Stimulated activated naive B cell treated with anti-CD40 and anti-IgM and Interleukin-4, amounts not matched to agents 10 μg/mL and 1 μg/mL and 100 μg/mL, for 72 hours (primary cell): ENCODE measurements around the gene S100PBP.
"Not testable (repeated sequence)": the region's sequence is repeated elsewhere in the genome, so short reads cannot be mapped to it uniquely, and the experiment has no call there.

Experiments
- ATAC-seq, 2 donors: fragments of 150-1000 bp; cut with Tn5 transposase; replicated peaks; 2 replicates each; pipeline ENCODE4 v1.10.0; 2021; ENCODE audit warnings: moderate library complexity in 1 of 2
- DNase-seq: peaks from one replicate; pipeline ENCODE4 v3.0.0; 2021
- H3K27ac Mint-ChIP-seq: one replicate; pipeline ENCODE4 v1.8.0; 2022; ENCODE audit warnings: mild to moderate bottlenecking, mixed read lengths
- H3K27me3 Mint-ChIP-seq, 2 donors: one replicate each; pipeline ENCODE4 v1.8.0; 2022; ENCODE audit warnings: mixed read lengths in 2 of 2
- H3K36me3 Mint-ChIP-seq, 2 donors: one replicate each; pipeline ENCODE4 v1.8.0; 2022; ENCODE audit warnings: mixed read lengths in 2 of 2, mild to moderate bottlenecking in 1 of 2
- H3K4me1 Mint-ChIP-seq, 2 donors: one replicate each; pipeline ENCODE4 v1.8.0; 2022; ENCODE audit warnings: mixed read lengths in 2 of 2, mild to moderate bottlenecking in 1 of 2
- H3K4me3 Mint-ChIP-seq, 2 donors: one replicate each; pipeline ENCODE4 v1.8.0; 2022; ENCODE audit warnings: mild to moderate bottlenecking in 2 of 2, mixed read lengths in 2 of 2, moderate library complexity in 1 of 2
- H3K9me3 Mint-ChIP-seq, 2 donors: one replicate each; pipeline ENCODE4 v1.8.0; 2022; ENCODE audit warnings: mixed read lengths in 2 of 2, mild to moderate bottlenecking in 1 of 2

The S100PBP gene

DNA sequence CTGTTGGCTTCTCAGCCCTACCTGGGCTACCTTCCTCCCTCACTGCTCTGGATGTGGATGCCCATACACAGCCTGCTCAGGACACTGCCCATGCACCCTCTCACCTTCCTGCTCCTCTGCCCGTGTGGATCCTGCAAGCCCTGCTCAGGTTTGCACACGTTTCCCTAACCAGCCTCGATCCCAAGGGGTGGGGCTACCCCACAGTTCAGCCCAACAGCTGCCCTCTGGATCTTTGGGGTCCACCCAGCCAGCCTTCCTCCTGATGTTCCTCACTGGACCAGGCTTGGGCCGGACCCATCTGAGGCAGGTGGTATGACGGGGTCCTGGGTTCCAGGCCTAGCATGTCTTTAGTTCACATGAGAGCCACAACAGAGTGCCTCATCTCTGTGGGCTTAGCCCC is 79.0 kb downstream of the S100PBP start:
- ATAC-seq = no peak
- no peak for DNase-seq

DNA sequence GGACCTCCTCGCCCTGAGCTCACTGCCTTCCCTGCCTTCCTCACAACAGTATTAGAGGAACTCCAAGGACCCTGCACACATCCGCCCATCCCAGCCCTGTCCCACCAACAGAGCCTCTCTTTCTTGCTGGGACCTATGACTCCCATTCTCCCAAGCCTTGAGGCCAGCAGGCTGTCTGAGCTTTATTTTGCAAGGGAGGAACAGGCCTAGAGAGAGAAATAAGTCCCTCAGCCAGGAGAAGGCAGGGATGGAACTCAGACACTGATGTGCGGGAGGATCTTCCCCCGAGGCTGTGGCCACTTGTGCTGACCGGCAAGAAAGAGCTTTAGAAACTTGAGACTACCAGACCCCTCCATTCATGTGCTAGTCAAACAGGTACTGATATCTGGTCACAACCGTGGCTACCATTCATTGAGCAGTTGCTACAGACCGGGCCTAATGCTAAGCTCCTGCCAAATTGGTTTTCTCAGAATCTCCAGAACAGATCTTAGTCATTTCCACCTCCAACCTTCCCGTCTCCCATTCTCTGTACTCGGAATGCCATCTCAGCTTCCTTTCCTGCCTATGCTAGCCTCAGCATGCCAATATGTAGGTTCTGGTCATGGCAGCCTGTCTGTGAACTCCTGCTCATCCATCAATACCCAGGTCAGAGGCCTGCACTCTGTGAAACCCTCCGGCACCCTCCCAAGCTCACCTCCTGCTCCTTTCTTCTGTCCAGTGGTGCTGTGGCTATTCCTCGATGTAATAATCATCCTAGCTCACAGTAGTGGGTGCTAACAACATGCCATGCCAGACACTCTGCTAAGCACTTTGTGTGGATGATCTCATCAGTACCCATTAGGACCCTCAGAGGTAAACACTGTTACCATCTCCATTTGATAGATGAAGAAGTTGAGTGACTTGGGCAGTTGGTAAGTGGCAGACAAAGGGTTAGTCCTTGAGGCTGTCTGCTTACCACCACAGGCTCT is 79.9 kb downstream of the S100PBP start:
- ATAC-seq = no peak
- no peak for DNase-seq
- Mint-ChIP-seq H3K27ac (no peak overlapping the region), H3K4me3 (no peak overlapping the region), H3K9me3 (peaks cover 0 to 1% of the 10 kb centered on the region in 2 donors), H3K27me3 (peaks cover 48 to 82% of the 10 kb centered on the region in 2 donors), H3K36me3 (peaks cover 1 to 2% of the 10 kb centered on the region in 2 donors), H3K4me1 (peaks cover 16 to 28% of the 10 kb centered on the region in 2 donors)

More for the DNA sequence above, 79.0 kb downstream of the S100PBP start:
- Mint-ChIP-seq H3K27me3 (peaks cover 48 to 82% of the 10 kb centered on the region in 2 donors), H3K36me3 (peaks cover 5 to 6% of the 10 kb centered on the region in 2 donors), H3K4me3 (no peak overlapping the region), H3K27ac (no peak overlapping the region), H3K9me3 (peaks cover 0 to 3% of the 10 kb centered on the region in 2 donors), H3K4me1 (peaks cover 16 to 28% of the 10 kb centered on the region in 2 donors)

DNA sequence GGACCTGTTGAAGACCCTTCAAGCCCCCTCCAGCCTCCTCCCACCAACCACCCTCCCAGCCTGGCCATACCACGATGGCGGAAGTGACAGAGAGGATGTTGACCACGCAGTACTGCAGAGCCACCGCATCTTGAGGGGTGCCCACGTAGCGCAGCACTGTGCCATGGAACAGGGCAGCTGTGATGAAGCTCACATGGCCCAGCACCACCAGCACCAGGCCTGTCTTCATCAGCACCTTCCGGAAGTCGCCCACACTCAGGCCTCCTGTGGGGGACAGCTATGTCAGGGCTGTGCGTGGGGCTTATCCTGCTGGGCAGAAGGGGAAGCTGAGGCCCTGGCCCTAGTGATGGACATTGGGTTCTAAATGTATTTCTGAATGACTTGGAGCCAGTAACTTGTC is 80.6 kb downstream of the S100PBP start:
- Mint-ChIP-seq H3K4me3 (no peak overlapping the region), H3K4me1 (peaks cover 11 to 21% of the 10 kb centered on the region in 2 donors), H3K36me3 (no peaks in the 10 kb centered on the region), H3K9me3 (no peaks in the 10 kb centered on the region), H3K27ac (no peak overlapping the region), H3K27me3 (peaks cover 49 to 82% of the 10 kb centered on the region in 2 donors)
- ATAC-seq (no peak), DNase-seq (no peak)

DNA sequence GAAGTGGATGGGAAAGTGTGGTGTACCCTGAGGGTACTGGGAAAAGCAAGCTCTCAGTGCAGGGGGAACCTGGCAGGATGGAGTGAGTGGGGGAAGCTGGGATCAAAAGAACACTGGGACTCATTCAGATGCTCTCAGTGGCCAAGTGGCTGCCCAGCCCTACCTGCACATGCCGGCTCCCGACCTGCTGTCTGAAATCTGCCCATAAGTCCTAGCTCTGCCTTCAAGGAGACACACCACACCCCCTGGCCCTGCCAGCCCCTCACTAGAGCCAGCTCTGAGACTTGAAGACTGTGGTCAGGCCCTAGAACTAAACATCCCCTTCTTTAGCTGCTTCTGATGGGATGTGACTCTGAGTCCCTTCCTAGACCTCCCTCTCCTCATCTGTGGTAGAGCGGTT is 81.5 kb downstream of the S100PBP start:
- no peak for DNase-seq
- H3K27me3 Mint-ChIP-seq = peaks cover 44 to 80% of the 10 kb centered on the region in 2 donors
- H3K4me1 Mint-ChIP-seq = peaks cover 5 to 12% of the 10 kb centered on the region in 2 donors
- no peak overlapping the region for H3K27ac Mint-ChIP-seq
- ATAC-seq = no peak
- H3K36me3 Mint-ChIP-seq = no peaks in the 10 kb centered on the region
- no peak overlapping the region for H3K4me3 Mint-ChIP-seq
- H3K9me3 Mint-ChIP-seq = no peaks in the 10 kb centered on the region

DNA sequence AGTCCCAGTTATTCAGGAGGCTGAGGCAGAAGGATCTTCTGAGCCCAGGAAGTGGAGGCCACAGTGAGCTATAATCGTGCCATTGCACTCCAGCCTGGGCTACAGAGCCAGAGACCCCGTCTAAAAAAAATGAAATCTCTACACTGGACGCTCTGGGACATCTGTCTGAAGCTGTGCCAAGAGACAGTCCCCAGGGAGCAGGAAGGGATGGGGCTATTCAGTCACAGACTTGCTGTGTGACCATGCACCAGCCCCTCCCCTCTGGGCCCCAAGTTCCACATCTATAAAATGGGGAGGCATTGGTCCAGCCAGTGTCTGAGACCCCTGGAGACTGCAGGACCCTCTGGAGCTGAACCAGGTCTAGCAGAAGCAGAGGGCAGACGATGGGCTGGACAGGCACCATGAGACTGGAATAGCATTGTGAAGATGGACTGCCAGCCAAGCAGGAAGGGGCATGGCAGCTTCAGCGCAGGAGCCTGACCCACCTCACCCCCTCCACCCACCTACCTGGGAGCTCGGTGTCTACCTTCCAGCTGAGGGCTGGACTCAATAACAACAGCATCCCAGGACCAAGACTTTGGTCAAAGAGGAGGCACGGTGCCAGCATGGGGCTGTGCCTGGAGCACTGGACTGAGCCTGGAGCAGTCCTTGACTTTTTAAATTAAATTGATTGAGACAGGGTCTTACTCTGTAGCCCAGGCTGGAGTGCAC is 82.3 kb downstream of the S100PBP start:
- no peak for DNase-seq
- Mint-ChIP-seq H3K36me3 (no peaks in the 10 kb centered on the region), H3K4me1 (peaks cover 5 to 11% of the 10 kb centered on the region in 2 donors), H3K9me3 (no peaks in the 10 kb centered on the region), H3K27ac (no peak overlapping the region), H3K27me3 (peaks cover 41 to 81% of the 10 kb centered on the region in 2 donors), H3K4me3 (no peak overlapping the region)
- no peak for ATAC-seq

DNA sequence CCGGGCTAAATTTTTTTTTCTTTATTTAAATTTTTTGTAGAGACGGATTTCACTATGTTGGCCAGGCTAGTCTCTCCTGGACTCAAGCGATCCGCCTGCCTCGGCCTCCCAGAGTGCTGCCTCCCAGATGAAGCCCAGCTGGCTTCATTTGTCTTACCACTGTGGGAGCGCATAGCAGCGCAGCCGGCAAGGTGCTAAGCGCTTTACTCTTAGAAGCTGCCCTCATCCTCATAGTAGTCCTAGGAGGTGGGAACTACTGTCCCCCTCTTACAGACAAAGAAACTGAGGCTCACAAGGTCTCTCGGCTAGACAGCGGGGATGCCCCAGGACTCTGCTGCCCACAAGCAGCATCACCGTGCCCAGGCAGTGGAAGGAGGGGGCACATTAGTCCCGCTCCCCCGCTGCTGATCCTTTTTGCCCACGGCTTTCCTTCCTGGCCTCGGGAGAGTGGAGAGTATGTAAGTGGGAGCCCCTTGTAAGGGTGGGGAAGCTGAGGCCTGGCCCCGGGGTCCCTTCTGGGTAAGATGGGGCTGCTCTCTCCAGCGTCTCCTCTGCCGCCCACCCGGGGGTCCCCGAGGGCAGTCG is 83.0 kb downstream of the S100PBP start:
- peak overlapping the region; percentile 73 to 81 for H3K4me3 Mint-ChIP-seq
- no peaks in the 10 kb centered on the region for H3K9me3 Mint-ChIP-seq
- no peaks in the 10 kb centered on the region for H3K36me3 Mint-ChIP-seq
- peak overlapping the region; percentile 51 for H3K27ac Mint-ChIP-seq
- ATAC-seq (no peak), DNase-seq (no peak)
- H3K27me3 Mint-ChIP-seq = peaks cover 41 to 76% of the 10 kb centered on the region in 2 donors
- H3K4me1 Mint-ChIP-seq = peaks cover 5 to 11% of the 10 kb centered on the region in 2 donors

GRCh38 chr1:32900956-32901822 is 83.7 kb downstream of the S100PBP start, which contains the start of gene TMEM54:
TMEM54 (minus strand) TSS chr1:32901389; CDS start chr1:32901238, 151 bp downstream.
- Mint-ChIP-seq H3K36me3 (no peaks in the 10 kb centered on the region), H3K9me3 (no peaks in the 10 kb centered on the region), H3K27me3 (peaks cover 45 to 69% of the 10 kb centered on the region in 2 donors), H3K4me1 (peaks cover 5 to 11% of the 10 kb centered on the region in 2 donors), H3K4me3 (peak within 1 kb of the TSS; percentile 81 to 82), H3K27ac (peak within 1 kb of the TSS; percentile 82)
- peak; percentile 69 to 72 for ATAC-seq
- DNase-seq = no peak

DNA sequence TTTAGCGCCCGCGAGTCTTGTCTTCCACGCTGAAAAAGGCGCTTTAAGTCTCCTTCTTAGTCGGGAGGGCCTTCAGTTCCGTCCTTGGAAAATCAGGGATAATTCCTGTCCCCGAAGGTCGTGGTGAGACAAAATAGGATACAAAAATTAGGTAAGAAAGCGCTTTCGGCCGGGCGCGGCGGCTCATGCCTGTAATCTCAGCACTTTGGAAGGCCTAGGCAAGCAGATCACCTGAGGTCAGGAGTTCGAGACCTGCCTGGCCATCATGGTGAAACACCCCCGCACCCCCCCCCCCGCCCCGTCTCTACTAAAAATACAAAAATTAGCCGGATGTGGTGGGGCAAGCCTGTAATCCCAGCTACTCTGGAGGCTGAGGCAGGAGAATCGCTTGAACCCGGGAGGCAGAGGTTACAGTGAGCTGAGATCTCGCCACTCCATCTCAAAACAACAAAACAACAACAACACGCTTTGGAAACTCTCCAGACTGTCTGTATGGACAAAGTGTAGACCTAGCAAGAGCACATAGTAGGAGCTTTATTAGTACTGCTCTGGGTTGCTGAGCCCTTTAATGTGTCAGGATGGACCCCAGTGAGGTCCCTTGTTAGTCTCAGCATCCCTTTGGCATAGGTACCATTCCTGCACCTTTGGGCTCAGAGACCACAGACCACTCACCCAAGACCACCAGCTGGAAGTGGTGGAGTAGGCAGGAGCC is 84.5 kb downstream of the S100PBP start:
- no peak for DNase-seq
- peaks cover 41 to 62% of the 10 kb centered on the region in 2 donors for H3K27me3 Mint-ChIP-seq
- peaks cover 5 to 11% of the 10 kb centered on the region in 2 donors for H3K4me1 Mint-ChIP-seq
- ATAC-seq = no peak
- H3K27ac Mint-ChIP-seq = peak overlapping the region; percentile 82
- H3K36me3 Mint-ChIP-seq = no peaks in the 10 kb centered on the region
- H3K4me3 Mint-ChIP-seq = peak overlapping the region; percentile 81 to 82
- no peaks in the 10 kb centered on the region for H3K9me3 Mint-ChIP-seq

DNA sequence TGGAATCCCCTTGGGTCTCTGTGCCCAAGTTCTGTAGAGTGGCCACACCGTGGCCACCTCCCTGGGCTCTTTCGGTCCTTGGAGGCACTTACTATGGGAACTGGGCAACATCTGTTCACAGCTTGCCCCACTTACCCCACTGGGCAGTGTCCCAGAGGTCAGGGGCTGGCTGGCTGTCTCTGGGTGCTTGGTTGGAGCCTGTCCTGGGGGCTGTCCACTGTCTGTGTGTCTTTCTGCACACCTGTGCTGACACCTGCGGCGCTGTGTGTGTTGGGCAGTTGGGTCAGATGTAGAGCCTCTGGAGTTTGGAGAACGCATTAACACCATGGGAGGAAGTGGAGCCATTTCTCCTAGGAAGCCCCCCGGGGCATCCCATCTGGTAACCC is 85.1 kb downstream of the S100PBP start:
- DNase-seq (no peak), ATAC-seq (no peak)
- Mint-ChIP-seq H3K9me3 (no peaks in the 10 kb centered on the region), H3K27me3 (peaks cover 38 to 56% of the 10 kb centered on the region in 2 donors), H3K27ac (no peak overlapping the region), H3K36me3 (no peaks in the 10 kb centered on the region), H3K4me3 (peak overlapping the region; percentile 56 to 81), H3K4me1 (peaks cover 5 to 11% of the 10 kb centered on the region in 2 donors)

- peak in 1 of 2 donors; percentile 31 for ATAC-seq
- no peak for DNase-seq
- Mint-ChIP-seq H3K27me3 (peaks cover 30 to 44% of the 10 kb centered on the region in 2 donors), H3K4me1 (peaks cover 5 to 11% of the 10 kb centered on the region in 2 donors), H3K27ac (no peak overlapping the region), H3K9me3 (no peaks in the 10 kb centered on the region), H3K36me3 (no peaks in the 10 kb centered on the region), H3K4me3 (no peak overlapping the region)
Observed at GRCh38 chr1:32903991-32904785, 86.7 kb downstream of the S100PBP start.

- Mint-ChIP-seq H3K27me3 (peaks cover 30 to 41% of the 10 kb centered on the region in 2 donors), H3K4me1 (peaks cover 5 to 11% of the 10 kb centered on the region in 2 donors), H3K27ac (no peak overlapping the region), H3K9me3 (no peaks in the 10 kb centered on the region), H3K36me3 (no peaks in the 10 kb centered on the region), H3K4me3 (no peak overlapping the region)
- no peak for ATAC-seq
- no peak for DNase-seq
Observed at GRCh38 chr1:32904797-32905196, 87.3 kb downstream of the S100PBP start.

GRCh38 chr1:32905588-32905987 is 88.1 kb downstream of the S100PBP start:
- H3K4me1 Mint-ChIP-seq, ATAC-seq, H3K9me3 Mint-ChIP-seq, H3K27ac Mint-ChIP-seq, H3K4me3 Mint-ChIP-seq, DNase-seq, H3K36me3 Mint-ChIP-seq: not testable (repeated sequence)
- H3K27me3 Mint-ChIP-seq = peaks cover 27 to 42% of the 10 kb centered on the region in 2 donors
